H1 (cell line): ENCODE results near the gene DAPK1. TPM values are rescaled to one million over a fixed set of nuclear protein-coding genes. Genes with fewer than 3 reads are reported as not detected.

Source experiments
- CTCF ChIA-PET: fragments of 300-600 bp; sonication (Branson Sonifier 250); formaldehyde crosslinking; loops from one replicate; lab custom pipeline; 2021; ENCODE audit not compliant: partially characterized antibody; lab: Charles Lee
- POLR2A ChIA-PET: fragments of 300-600 bp; sonication (Branson Sonifier 250); formaldehyde crosslinking; loops from one replicate; lab custom pipeline; 2021; ENCODE audit warnings: inconsistent platforms; ENCODE audit not compliant: partially characterized antibody; lab: Charles Lee
- DNase-seq, 2 experiments: peaks; one replicate each; pipeline versions ENCODE4 v3.0.0 to v3.0.0-alpha.2; 2010 to 2022; ENCODE audit warnings: low spot score in 2 of 2, low read depth in 1 of 2, mixed read lengths in 1 of 2
- FAIRE-seq: peaks from 2 replicates; lab custom pipeline; 2011; peaks lifted over from hg19 to GRCh38; lab: Jason Lieb, UNC
- H2AFZ ChIP-seq: 2 replicates; pipeline ENCODE4 v1.8.1; 2012; ENCODE audit warnings: low read length, inconsistent platforms
- H2AK5ac ChIP-seq: 2 replicates; pipeline ENCODE4 v1.6.1; 2013; ENCODE audit warnings: low read depth, low read length
- H2BK120ac ChIP-seq: replicated peaks from 2 replicates; pipeline ENCODE3; 2013; ENCODE audit warnings: low read depth, low read length, inconsistent platforms
- H2BK12ac ChIP-seq: 2 replicates; pipeline ENCODE4 v1.6.1; 2013; ENCODE audit warnings: low read depth, low read length
- H2BK15ac ChIP-seq: 2 replicates; pipeline ENCODE4 v1.6.1; 2013; ENCODE audit warnings: low read length
- H2BK20ac ChIP-seq: 2 replicates; pipeline ENCODE4 v1.6.1; 2013; ENCODE audit warnings: low read length
- H2BK5ac ChIP-seq: 2 replicates; pipeline ENCODE4 v1.6.1; 2013; ENCODE audit warnings: low read depth, low read length
- H3K14ac ChIP-seq: 2 replicates; pipeline ENCODE4 v1.6.1; 2013; ENCODE audit warnings: inconsistent platforms; ENCODE audit not compliant: insufficient read length
- H3K18ac ChIP-seq: 2 replicates; pipeline ENCODE4 v1.6.1; 2013; ENCODE audit warnings: low read length; ENCODE audit errors: extremely low read depth
- H3K23ac ChIP-seq: 2 replicates; pipeline ENCODE4 v1.6.1; 2013; ENCODE audit warnings: inconsistent platforms; ENCODE audit not compliant: insufficient read length
- H3K23me2 ChIP-seq: 2 replicates; pipeline ENCODE4 v1.6.1; 2013; ENCODE audit warnings: low read depth, low read length
- H3K27ac ChIP-seq: 2 replicates; pipeline ENCODE4 v1.6.1; 2011; ENCODE audit warnings: low read depth, low read length, inconsistent platforms
- H3K27me3 ChIP-seq, 4 experiments: replicated peaks in 1 of 4; 1 replicate in 1 of 4; 2 replicates in 3 of 4; pipeline versions ENCODE4 v1.6.1 to v1.8.1; 2011 to 2013; ENCODE audit warnings: low read length in 3 of 4, mild to moderate bottlenecking in 3 of 4, inconsistent platforms in 2 of 4, mixed read lengths in 2 of 4, moderate library complexity in 1 of 4; ENCODE audit not compliant: control insufficient read depth in 3 of 4, insufficient read depth in 3 of 4; ENCODE audit errors: extremely low read depth in 1 of 4
- H3K36me3 ChIP-seq, 4 experiments: 2 replicates each; pipeline versions ENCODE4 v1.6.1 to v1.8.1; 2011 to 2013; ENCODE audit warnings: mild to moderate bottlenecking in 4 of 4, low read length in 3 of 4, moderate library complexity in 2 of 4, control low read depth in 1 of 4, inconsistent platforms in 1 of 4; ENCODE audit not compliant: insufficient read depth in 4 of 4, control insufficient read depth in 2 of 4
- H3K4ac ChIP-seq: replicated peaks from 2 replicates; pipeline ENCODE3; 2013; ENCODE audit warnings: low read length, low read depth, mixed read lengths, inconsistent platforms; ENCODE audit not compliant: insufficient read length
- H3K4me1 ChIP-seq, 4 experiments: replicated peaks in 1 of 4; 1 replicate in 1 of 4; 2 replicates in 3 of 4; pipeline versions ENCODE4 v1.6.1 to v1.8.1; 2011 to 2013; ENCODE audit warnings: low read length in 3 of 4, inconsistent platforms in 2 of 4, mixed read lengths in 1 of 4; ENCODE audit not compliant: insufficient read depth in 4 of 4, control insufficient read depth in 3 of 4
- H3K4me2 ChIP-seq, 2 experiments: 2 replicates each; pipeline versions ENCODE4 v1.6.1 to v1.8.1; 2011 to 2013; ENCODE audit warnings: low read depth in 2 of 2, low read length in 2 of 2, control low read depth in 1 of 2, inconsistent platforms in 1 of 2, mild to moderate bottlenecking in 1 of 2; ENCODE audit not compliant: insufficient read depth in 1 of 2
- H3K4me3 ChIP-seq, 4 experiments: fragments of 200-600, 300-600 bp in 1 of 4; sonication (generic), shearing (Covaris generic), sonication (Bioruptor Twin) in 1 of 4; 2 replicates each; pipeline versions ENCODE4 v1.5.1 to v1.8.1; 2011 to 2016; ENCODE audit warnings: low read length in 4 of 4, low read depth in 3 of 4, control low read depth in 2 of 4, inconsistent platforms in 2 of 4, mild to moderate bottlenecking in 2 of 4, mixed read lengths in 1 of 4, moderate library complexity in 1 of 4; ENCODE audit not compliant: insufficient read depth in 2 of 4; ENCODE audit errors: extremely low read depth in 1 of 4
- H3K56ac ChIP-seq: replicated peaks from 2 replicates; pipeline ENCODE3; 2013; ENCODE audit warnings: low read depth, mild to moderate bottlenecking, mixed read lengths, low read length, inconsistent platforms; ENCODE audit not compliant: insufficient read length
- H3K79me1 ChIP-seq: 2 replicates; pipeline ENCODE4 v1.6.1; 2013; ENCODE audit warnings: low read depth, low read length, control low read depth
- H3K79me2 ChIP-seq, 2 experiments: 2 replicates each; pipeline versions ENCODE4 v1.6.1 to v1.8.1; 2012 to 2013; ENCODE audit warnings: low read length in 2 of 2, mild to moderate bottlenecking in 2 of 2, inconsistent platforms in 1 of 2; ENCODE audit not compliant: insufficient read depth in 2 of 2, control insufficient read depth in 1 of 2
- H3K9ac ChIP-seq, 4 experiments: replicated peaks in 1 of 4; 1 replicate in 1 of 4; 2 replicates in 3 of 4; pipeline versions ENCODE4 v1.6.1 to v1.8.1; 2011 to 2013; ENCODE audit warnings: low read depth in 3 of 4, low read length in 3 of 4, control low read depth in 2 of 4, mild to moderate bottlenecking in 2 of 4, moderate library complexity in 2 of 4, inconsistent platforms in 1 of 4; ENCODE audit errors: extremely low read depth in 1 of 4
- H3K9me3 ChIP-seq, 2 experiments: 2 replicates each; pipeline versions ENCODE4 v1.6.1 to v1.8.1; 2012 to 2013; ENCODE audit warnings: mild to moderate bottlenecking in 2 of 2, moderate library complexity in 2 of 2, control low read depth in 1 of 2, inconsistent platforms in 1 of 2, low read depth in 1 of 2, low read length in 1 of 2, mixed read lengths in 1 of 2; ENCODE audit not compliant: insufficient read depth in 2 of 2
- H4K20me1 ChIP-seq, 2 experiments: replicated peaks in 1 of 2; 2 replicates each; pipeline versions ENCODE3 to v1.8.1; 2011 to 2013; ENCODE audit warnings: inconsistent platforms in 2 of 2, low read length in 2 of 2, mild to moderate bottlenecking in 1 of 2; ENCODE audit not compliant: insufficient read depth in 2 of 2, control insufficient read depth in 1 of 2
- H4K5ac ChIP-seq: 2 replicates; pipeline ENCODE4 v1.6.1; 2013; ENCODE audit warnings: low read length, low read depth, mixed read lengths, inconsistent platforms; ENCODE audit not compliant: insufficient read length
- H4K8ac ChIP-seq: 2 replicates; pipeline ENCODE4 v1.8.0; 2013; ENCODE audit warnings: mild to moderate bottlenecking, moderate library complexity, low read length, inconsistent platforms; ENCODE audit not compliant: insufficient read depth; ENCODE audit errors: extremely low read depth
- H4K91ac ChIP-seq: replicated peaks from 2 replicates; pipeline ENCODE3; 2013; ENCODE audit warnings: low read length, mixed read lengths, inconsistent platforms; ENCODE audit not compliant: insufficient read length
- E2F6 ChIP-seq: IDR thresholded peaks from 2 replicates; pipeline ENCODE4 v1.6.1; 2012; ENCODE audit warnings: inconsistent platforms
- GTF2F1 ChIP-seq: IDR thresholded peaks from 2 replicates; pipeline ENCODE4 v1.6.1; 2012; ENCODE audit warnings: low read depth, low read length, improper control_type of control experiment, borderline replicate concordance
- HDAC6 ChIP-seq: IDR thresholded peaks from one replicate; pipeline ENCODE4 v1.7.1; 2012; ENCODE audit warnings: low read depth, mild to moderate bottlenecking, inconsistent platforms, low read length, moderate library complexity
- SP2 ChIP-seq: IDR thresholded peaks from 2 replicates; pipeline ENCODE4 v1.6.1; 2012; ENCODE audit warnings: mild to moderate bottlenecking, low read length, inconsistent platforms
- TBP ChIP-seq: IDR thresholded peaks from 2 replicates; pipeline ENCODE4 v1.6.1; 2011; ENCODE audit warnings: low read depth, low read length, improper control_type of control experiment
- TEAD4 ChIP-seq: IDR thresholded peaks from 2 replicates; pipeline ENCODE4 v1.6.1; 2012; ENCODE audit warnings: low read depth, low read length, inconsistent platforms, mixed read lengths
- whole genome bisulfite sequencing, 2 experiments: shearing (Covaris generic) in 1 of 2; methylation state at CpG; one replicate each; pipeline versions ENCODE4 v1.1.6 to v1.1.7; 2013 to 2015; ENCODE audit warnings: low lambda C conversion rate in 2 of 2, mixed read lengths in 2 of 2, inconsistent platforms in 1 of 2, low coverage in 1 of 2, missing lambda C conversion rate in 1 of 2; ENCODE audit not compliant: insufficient replicate concordance in 2 of 2, insufficient coverage in 1 of 2, insufficient read length in 1 of 2; ENCODE audit errors: extremely low coverage in 1 of 2, missing lambda C conversion rate in 1 of 2; 5-methylcytosine and 5-hydroxymethylcytosine counted together
- polyA plus RNA-seq, 7 experiments: library from polyadenylated mRNA; depleted of rRNA in 3 of 7; stranded (reverse) in 5 of 7; unstranded in 2 of 7; fragments of >200 nt in 5 of 7; fragments of 200-250 nt in 2 of 7; gene quantifications; 1 replicate in 5 of 7; 2 replicates in 1 of 7; 4 replicates in 1 of 7; pipeline versions ENCODE4 v1.2.1 to v1.2.3, GENCODE V29; 2011 to 2013; ENCODE audit warnings: missing spikeins in 2 of 7, mixed read lengths in 2 of 7
- total RNA-seq: library from RNA; stranded (reverse); fragmentation: NEBNext Ultra II Directional; extraction: Animal tissue kit (Norgen Biotek cat#: 25700); gene quantifications from 2 replicates; pipeline ENCODE4 v1.2.1, GENCODE V29; 2021
- TF ChIP-seq, protein P1 (sequence below): IDR thresholded peaks from 2 replicates; pipeline ENCODE4 v1.6.1; 2012; ENCODE audit warnings: low read length, inconsistent platforms
- TF ChIP-seq, protein P2 (sequence below): IDR thresholded peaks from 2 replicates; pipeline ENCODE4 v1.6.1; 2011; ENCODE audit warnings: low read length, improper control_type of control experiment

DAPK1 gene
- total and polyA plus RNA-seq, 2 of the 8 experiments (the other 6 are each of a cell fraction or from before 2014, with no cell fraction given) = 62.4 to 131 TPM

DNA sequence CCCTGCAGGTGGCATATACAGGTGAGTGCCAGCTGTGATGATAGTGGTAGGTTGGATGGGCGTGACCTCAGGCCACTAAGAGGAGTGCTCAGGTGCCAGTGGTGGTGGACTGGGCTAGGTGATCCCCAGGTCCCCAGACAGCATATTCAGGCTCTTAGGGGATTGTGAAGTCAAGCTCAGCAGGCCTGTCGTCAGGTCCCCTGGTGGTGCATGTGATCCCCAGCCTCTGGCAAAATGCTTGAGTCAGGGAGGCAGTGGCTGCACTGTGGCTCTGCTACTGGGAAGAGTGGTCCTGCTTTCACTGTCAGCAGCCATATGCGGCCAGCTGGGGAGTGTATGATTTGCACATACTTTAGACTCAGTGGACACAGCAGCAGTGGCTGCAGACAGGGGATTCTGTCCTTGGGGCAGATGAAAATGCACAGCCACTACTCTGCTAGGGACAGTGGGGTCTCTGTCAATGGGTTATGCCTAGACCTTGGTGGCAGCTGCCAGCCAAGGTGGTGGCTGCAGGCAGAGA lies 196.6 kb downstream of the DAPK1 start:
- Histone ChIP-seq H3K4me1 (no peaks in the 10 kb centered on the region), H3K27me3 (no peaks in the 10 kb centered on the region), H4K5ac (no peak overlapping the region), H3K4ac (no peak overlapping the region), H2BK20ac (no peak overlapping the region), H3K14ac (no peak overlapping the region), H3K79me1 (no peaks in the 10 kb centered on the region; the same call in 1 of the 2 replicates), H2BK5ac (no peak overlapping the region), H3K79me2 (peaks cover 0 to 19% of the 10 kb centered on the region in 2 experiments; a peak in 2 of 4 replicates), H3K23me2 (no peaks in the 10 kb centered on the region), H3K9me3 (no peaks in the 10 kb centered on the region), H3K18ac (no peak overlapping the region), H3K36me3 (peaks cover 11 to 34% (median 26%) of the 10 kb centered on the region in 4 experiments), H2AFZ (no peak overlapping the region), H2BK12ac (no peak overlapping the region), H3K27ac (no peak overlapping the region), H2AK5ac (no peak overlapping the region), H2BK15ac (no peak overlapping the region), H2BK120ac (no peak overlapping the region), H4K8ac (peak overlapping the region; percentile 57), H4K91ac (no peak overlapping the region), H3K4me2 (no peak overlapping the region), H4K20me1 (peaks cover 4% of the 10 kb centered on the region in 2 experiments), H3K23ac (no peak overlapping the region), H3K4me3 (no peak overlapping the region), H3K9ac (no peak overlapping the region), H3K56ac (no peak overlapping the region)
- DNase-seq (no peak), FAIRE-seq (no peak)
- WGBS, 2 experiments = 85% methylated on average over 3 of the region's 3 CpGs; no CpG with 5 or more reads in 1 of the 2 experiments
- ChIA-PET CTCF (interaction anchor here (1.1 to 8.5 kb wide), 6 partner anchors 10 to 123 kb away, joined by 3 to 61 read pairs (median 5); no protein-coding TSS in a partner anchor), POLR2A (no interaction called here)
- TF ChIP-seq HDAC6 (no peak), E2F6 (no peak), TBP (no peak), TEAD4 (no peak), SP2 (no peak), GTF2F1 (no peak)
- TF ChIP-seq, protein P1, sequence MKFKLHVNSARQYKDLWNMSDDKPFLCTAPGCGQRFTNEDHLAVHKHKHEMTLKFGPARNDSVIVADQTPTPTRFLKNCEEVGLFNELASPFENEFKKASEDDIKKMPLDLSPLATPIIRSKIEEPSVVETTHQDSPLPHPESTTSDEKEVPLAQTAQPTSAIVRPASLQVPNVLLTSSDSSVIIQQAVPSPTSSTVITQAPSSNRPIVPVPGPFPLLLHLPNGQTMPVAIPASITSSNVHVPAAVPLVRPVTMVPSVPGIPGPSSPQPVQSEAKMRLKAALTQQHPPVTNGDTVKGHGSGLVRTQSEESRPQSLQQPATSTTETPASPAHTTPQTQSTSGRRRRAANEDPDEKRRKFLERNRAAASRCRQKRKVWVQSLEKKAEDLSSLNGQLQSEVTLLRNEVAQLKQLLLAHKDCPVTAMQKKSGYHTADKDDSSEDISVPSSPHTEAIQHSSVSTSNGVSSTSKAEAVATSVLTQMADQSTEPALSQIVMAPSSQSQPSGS = no peak
- TF ChIP-seq, protein P2, sequence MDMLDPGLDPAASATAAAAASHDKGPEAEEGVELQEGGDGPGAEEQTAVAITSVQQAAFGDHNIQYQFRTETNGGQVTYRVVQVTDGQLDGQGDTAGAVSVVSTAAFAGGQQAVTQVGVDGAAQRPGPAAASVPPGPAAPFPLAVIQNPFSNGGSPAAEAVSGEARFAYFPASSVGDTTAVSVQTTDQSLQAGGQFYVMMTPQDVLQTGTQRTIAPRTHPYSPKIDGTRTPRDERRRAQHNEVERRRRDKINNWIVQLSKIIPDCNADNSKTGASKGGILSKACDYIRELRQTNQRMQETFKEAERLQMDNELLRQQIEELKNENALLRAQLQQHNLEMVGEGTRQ = no peak
